HEK293T (cell line): ENCODE measurements around the gene RC3H2.

Experiments
- ARNT ChIP-seq: fragments of 450-650 bp; IDR thresholded peaks from 2 replicates; pipeline ENCODE4 v1.6.1; 2017; ENCODE audit warnings: mild to moderate bottlenecking
- ELF4 ChIP-seq: fragments of 450-650 bp; IDR thresholded peaks from 2 replicates; pipeline ENCODE4 v1.6.1; 2017; ENCODE audit warnings: antibody characterized with exemption
- FOXA1 ChIP-seq: fragments of 450-650 bp; IDR thresholded peaks from 2 replicates; pipeline ENCODE4 v1.6.1; 2016; ENCODE audit warnings: mild to moderate bottlenecking
- FOXK2 ChIP-seq: fragments of 450-650 bp; IDR thresholded peaks from 2 replicates; pipeline ENCODE4 v1.6.1; 2016; ENCODE audit warnings: mild to moderate bottlenecking
- FOXM1 ChIP-seq: fragments of 450-650 bp; IDR thresholded peaks from 2 replicates; pipeline ENCODE4 v1.6.1; 2017; ENCODE audit warnings: mild to moderate bottlenecking, borderline replicate concordance
- L3MBTL2 ChIP-seq: fragments of 450-650 bp; conservative IDR thresholded peaks from 2 replicates; pipeline ENCODE4 v1.6.1; 2016; ENCODE audit warnings: mild to moderate bottlenecking
- LEF1 ChIP-seq: fragments of 450-650 bp; IDR thresholded peaks from 2 replicates; pipeline ENCODE4 v1.6.1; 2017; ENCODE audit warnings: mild to moderate bottlenecking, borderline replicate concordance
- NFRKB ChIP-seq: fragments of 450-650 bp; IDR thresholded peaks from 2 replicates; pipeline ENCODE4 v1.6.1; 2016; ENCODE audit warnings: mild to moderate bottlenecking, moderate library complexity
- SP1 ChIP-seq: fragments of 450-650 bp; IDR thresholded peaks from 2 replicates; pipeline ENCODE4 v1.6.1; 2017
- SUZ12 ChIP-seq: fragments of 450-650 bp; IDR thresholded peaks from 2 replicates; pipeline ENCODE4 v1.6.1; 2016; ENCODE audit warnings: mild to moderate bottlenecking
- TARDBP ChIP-seq: fragments of 450-650 bp; IDR thresholded peaks from 2 replicates; pipeline ENCODE4 v1.6.1; 2016
- TF ChIP-seq, protein P1 (sequence below): fragments of 450-650 bp; IDR thresholded peaks from 2 replicates; pipeline ENCODE4 v1.6.1; 2016

GRCh38 chr9:122918310-122918709 is 13.2 kb upstream of the RC3H2 start:
- TF ChIP-seq NFRKB (no peak), FOXA1 (no peak), SP1 (no peak), SUZ12 (no peak), ELF4 (no peak), FOXM1 (no peak), TARDBP (no peak), ARNT (no peak), FOXK2 (no peak), L3MBTL2 (no peak), LEF1 (no peak)
- TF ChIP-seq, protein P1, sequence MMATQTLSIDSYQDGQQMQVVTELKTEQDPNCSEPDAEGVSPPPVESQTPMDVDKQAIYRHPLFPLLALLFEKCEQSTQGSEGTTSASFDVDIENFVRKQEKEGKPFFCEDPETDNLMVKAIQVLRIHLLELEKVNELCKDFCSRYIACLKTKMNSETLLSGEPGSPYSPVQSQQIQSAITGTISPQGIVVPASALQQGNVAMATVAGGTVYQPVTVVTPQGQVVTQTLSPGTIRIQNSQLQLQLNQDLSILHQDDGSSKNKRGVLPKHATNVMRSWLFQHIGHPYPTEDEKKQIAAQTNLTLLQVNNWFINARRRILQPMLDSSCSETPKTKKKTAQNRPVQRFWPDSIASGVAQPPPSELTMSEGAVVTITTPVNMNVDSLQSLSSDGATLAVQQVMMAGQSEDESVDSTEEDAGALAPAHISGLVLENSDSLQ = no peak
